SK-MEL-5 (cell line): ENCODE data around the gene SLC4A1. TPM values are rescaled to one million over a fixed set of nuclear protein-coding genes. Genes with fewer than 3 reads are reported as not detected.

Experiments
- DNase-seq: peaks from one replicate; pipeline ENCODE4 v3.0.0-alpha.2; 2016; ENCODE audit warnings: low read depth, low spot score
- in situ Hi-C: cut with HindIII; loops from 2 replicates; pipeline ENCODE4 v1.10.0; 2016; ENCODE audit warnings: low sequenced_read_pairs, high pct_unique_total_duplicates, low pct_unique_long_range_greater_than_20kb
- total RNA-seq: library from RNA; depleted of rRNA; stranded (reverse); fragments of >200 nt; shearing (Covaris generic); gene quantifications from 2 replicates; pipeline ENCODE4 v1.2.3, GENCODE V29; 2014

Gene SLC4A1
- total RNA-seq, 1 experiment from 2014 or later, result 0.05 TPM

GRCh38 chr17:44236444-44236991, 31.4 kb downstream of the SLC4A1 start:
- in situ Hi-C loops, result no loop called here
- DNase-seq, result no peak

DNA sequence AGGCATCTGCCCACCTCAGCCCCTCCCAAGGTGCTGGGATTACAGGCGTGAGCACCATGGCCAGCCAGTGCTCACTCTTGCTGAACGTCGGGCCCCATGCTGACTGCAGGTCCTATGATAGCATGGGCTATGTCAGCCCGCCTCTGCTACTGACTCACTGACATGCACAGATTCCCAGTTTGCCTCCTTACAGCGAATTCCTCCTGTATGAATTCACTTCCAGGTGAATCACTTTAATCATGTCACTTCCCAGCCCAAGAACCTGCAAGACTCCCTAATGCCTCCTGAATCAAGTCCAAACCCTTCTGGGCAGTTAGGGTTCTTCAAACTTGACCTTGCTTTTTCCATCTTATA, 32.4 kb downstream of the SLC4A1 start:
- DNase-seq, result no peak
- in situ Hi-C loops, result no loop called here

GRCh38 chr17:44233582-44233981, 34.4 kb downstream of the SLC4A1 start:
- no peak for DNase-seq
- in situ Hi-C loops, result no loop called here

DNA sequence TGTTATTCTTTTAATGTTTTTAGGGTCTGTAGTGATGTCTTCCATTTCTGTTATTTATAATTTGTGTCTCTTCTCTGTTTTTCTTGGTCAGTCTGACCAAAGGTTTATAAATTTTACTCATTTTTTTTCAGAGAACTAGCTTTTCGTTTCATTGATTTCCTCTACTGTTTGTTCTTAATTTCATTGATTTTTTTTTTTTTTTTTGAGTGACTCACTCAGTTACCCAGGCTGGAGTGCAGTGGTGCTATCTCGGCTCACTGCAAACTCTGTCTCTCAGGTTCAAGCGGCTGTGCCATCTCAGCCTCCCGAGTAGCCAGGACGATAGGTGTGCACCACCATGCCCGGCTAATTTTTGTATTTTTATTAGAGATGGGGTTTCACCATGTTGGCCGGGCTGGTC, 35.9 kb downstream of the SLC4A1 start:
- in situ Hi-C loops, result no loop called here

GRCh38 chr17:44230140-44230539, 37.8 kb downstream of the SLC4A1 start:
- DNase-seq, result no peak
- in situ Hi-C loops, result no loop called here

More for the DNA sequence above, 35.9 kb downstream of the SLC4A1 start:
- DNase-seq, result no peak

DNA sequence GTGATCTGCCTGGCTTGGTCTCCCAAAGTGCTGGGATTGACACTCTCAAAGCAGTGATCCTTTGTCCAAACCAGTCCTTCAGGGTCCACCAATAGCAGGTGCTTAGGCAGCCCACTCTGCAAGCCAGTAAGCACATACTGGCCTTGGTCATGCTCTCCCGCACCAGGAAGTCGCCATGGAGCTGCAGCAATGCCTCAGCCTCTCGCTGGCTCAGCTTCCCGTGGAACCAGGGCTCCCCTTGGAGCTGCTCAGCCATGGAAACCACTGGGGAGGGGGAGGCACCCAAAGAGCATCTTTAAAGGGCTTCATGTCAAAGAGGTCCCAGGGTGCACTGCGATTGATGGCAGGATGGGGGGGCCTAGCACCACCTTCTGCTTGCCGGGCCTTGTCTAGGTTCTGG, 38.8 kb downstream of the SLC4A1 start:
- in situ Hi-C loops, result no loop called here
- no peak for DNase-seq

DNA sequence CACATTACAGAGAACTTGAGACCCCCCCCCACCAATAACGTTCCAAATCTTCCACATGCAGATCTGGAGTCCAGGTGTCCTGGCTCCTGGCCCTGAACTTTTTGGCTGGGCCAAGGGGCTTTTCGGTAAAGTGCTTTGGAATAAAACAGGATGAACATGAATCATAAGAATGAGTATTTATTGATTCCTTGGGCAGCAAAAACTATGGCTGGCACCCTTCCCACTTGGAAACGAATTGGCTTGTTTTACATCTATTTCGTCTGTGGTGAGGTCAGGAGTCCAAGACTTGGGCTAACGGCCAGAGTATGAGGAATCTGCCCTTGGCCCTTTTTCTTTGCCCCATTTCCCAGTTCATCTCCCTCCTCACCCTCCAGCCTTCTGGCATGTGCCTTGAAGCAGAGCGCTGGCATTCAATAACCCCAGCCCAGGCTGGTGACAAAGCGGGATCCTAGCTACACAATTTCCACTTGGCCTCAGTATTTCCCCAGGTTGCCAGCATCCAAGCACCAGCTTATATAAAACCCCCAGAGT, 44.3 kb downstream of the SLC4A1 start:
- peak; percentile 42 for DNase-seq
- in situ Hi-C loops, result no loop called here

DNA sequence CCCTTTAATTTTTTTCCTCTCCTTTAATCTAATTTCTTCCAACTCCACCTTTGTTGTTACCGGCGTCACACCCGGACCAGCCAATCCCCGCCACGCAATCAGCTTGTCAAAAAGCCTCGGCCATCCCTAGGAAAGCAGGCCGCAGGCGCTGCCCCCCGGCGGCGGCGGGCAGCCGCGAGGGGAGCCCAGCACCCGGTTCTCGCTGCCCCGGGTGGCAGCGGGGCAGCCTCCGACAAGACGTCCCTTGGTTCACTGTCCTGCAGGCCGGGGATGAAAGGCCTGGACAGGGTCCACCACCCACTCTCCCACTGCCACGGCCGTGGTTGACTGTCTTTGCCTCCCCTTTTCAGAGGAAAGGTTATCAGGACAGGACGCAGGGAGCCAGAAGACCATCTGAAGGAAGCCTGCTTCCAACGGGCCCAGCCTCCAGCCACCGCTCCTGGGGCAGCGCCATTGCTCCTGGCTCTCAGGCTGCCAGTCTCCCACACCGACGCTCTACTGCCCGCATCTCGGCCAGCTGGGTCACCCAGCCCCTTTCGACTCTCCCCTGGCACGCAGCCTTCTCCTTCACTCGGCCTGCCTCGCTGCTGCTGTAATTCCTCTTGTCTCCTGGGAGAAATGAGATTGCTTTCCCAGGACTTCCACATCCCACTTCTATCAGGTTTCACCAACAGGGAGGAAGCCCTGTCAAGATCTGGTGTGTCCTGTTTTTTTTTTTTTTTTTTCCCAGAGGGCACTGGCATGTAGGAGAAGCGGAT, 45.6 kb downstream of the SLC4A1 start:
- in situ Hi-C loops, result no loop called here

GRCh38 chr17:44221862-44222111, 46.1 kb downstream of the SLC4A1 start:
- no peak for DNase-seq
- in situ Hi-C loops, result no loop called here

More for the DNA sequence above, 45.6 kb downstream of the SLC4A1 start:
- DNase-seq, result peak; percentile 55

DNA sequence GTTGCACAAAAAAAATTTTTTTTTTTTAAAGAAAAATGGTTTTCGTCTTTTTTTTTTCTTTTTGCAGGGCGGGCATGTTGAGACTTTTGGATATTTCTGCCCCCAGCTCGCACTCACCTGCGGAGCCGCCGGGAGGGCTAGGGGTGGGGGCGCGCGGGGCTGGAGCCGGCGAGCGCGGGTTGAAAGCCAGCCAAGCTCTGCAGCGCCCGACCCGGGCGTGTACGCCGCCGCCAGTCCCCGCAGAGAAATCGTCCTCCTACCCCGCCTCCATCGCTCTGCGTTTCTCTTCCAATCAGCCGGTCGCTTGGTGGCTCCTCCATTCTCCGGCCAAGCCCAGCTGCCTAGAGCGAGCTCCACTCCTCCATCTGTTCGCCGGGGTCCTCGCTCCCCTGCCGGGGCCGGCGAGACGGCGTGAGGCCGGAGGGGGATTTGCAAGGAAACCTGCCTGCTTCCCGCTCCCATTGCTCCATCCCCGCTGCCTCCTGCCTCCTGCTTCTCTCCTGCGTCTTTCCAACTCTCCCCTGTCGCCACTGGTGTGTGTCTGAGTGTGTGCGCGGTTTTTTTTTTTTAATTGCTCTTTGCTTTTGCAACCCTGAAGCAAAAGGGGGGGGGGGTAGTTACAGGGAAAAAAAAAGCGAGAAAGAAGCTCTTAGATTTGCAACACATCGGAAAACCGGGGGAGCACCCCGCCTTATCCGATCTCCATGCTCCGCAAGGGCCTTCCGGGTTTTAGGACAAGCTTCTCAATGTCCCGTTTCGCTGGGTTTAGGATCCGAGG, 46.7 kb downstream of the SLC4A1 start:
- in situ Hi-C loops, result no loop called here
- DNase-seq, result peak; percentile 67

DNA sequence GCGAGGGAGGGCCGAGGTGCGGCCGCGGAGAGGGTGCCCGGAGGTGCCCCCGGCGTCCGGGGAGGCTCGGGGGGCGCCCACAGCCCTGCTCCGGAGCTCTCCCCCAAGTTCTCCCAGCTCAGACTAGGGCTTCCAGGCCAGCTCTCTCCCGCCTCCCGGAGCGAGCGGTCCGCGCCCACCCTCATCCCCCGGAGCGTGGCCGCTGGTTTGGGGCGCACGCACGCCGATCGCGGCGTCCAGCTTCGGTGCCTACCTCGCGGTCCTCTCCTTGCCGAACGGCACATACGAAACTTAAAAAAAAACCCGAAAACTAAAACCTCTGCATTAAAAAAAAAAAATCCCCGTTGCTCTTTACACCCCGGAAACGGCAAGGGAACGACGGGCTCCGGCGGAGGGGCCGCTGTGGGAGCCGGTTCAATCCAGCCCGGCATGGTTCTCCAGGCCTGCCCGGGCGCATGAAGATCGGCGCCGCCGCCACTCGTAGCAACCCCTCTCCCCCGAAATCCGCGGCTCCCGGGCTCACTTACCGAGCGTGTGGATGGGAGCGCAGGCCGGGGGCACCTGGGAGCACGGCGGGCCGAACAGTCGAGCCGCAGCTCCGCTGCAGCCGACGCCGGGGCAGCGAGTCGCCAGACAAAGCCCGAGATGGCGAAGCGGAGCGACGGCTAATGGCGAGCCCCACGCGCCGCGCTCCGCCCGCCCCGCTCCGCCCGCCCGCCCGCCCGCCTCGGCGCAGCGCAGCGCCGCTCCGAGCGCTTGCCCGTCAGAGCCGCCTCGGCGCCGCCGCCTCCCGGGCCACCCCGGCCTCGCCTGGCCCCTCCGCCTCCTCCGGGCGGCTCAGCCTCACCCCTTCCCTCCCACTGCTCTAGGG, 47.5 kb downstream of the SLC4A1 start:
- in situ Hi-C loops, result no loop called here
- DNase-seq, result peak; percentile 34

DNA sequence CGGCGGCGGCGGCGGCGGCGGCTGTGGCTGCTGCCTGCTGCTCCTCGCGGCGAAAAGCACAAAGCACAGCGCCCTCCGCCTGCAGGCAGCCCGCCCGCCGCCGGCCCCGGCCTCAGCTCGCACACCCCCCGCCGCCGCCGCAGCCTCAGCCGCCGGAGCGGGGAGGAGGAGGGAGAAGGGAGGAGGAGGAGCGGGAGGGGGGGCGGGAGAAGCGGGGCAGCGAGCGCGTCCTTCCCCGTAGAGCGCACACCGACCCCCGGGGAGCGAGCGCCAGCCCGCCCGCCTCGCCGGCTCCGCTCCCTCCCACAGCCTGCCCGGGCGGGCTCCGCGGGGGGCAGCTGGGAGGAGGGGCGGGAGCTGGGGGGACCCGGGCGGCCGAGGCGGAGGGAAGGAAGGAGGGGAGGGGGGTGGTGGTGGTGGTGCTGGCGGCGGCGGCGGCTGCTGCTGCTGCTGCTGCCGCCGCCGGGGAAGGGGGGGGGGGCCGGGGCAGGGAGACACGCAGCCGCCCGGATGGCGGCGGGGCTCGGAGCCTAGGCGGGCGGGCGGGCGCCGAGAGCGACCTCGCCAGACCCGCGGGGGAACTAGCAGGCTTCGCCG, 48.2 kb downstream of the SLC4A1 start, which contains the start of gene UBTF:
Gene UBTF, minus strand, starts transcription at position 60 of the 597 bp plus-strand sequence. CDS start 1,446 bp downstream, outside the sequence.
- in situ Hi-C loops, result no loop called here
- peak; percentile 47 for DNase-seq

GRCh38 chr17:44219108-44219615, 48.8 kb downstream of the SLC4A1 start:
- in situ Hi-C loops, result no loop called here
- peak; percentile 65 for DNase-seq

DNA sequence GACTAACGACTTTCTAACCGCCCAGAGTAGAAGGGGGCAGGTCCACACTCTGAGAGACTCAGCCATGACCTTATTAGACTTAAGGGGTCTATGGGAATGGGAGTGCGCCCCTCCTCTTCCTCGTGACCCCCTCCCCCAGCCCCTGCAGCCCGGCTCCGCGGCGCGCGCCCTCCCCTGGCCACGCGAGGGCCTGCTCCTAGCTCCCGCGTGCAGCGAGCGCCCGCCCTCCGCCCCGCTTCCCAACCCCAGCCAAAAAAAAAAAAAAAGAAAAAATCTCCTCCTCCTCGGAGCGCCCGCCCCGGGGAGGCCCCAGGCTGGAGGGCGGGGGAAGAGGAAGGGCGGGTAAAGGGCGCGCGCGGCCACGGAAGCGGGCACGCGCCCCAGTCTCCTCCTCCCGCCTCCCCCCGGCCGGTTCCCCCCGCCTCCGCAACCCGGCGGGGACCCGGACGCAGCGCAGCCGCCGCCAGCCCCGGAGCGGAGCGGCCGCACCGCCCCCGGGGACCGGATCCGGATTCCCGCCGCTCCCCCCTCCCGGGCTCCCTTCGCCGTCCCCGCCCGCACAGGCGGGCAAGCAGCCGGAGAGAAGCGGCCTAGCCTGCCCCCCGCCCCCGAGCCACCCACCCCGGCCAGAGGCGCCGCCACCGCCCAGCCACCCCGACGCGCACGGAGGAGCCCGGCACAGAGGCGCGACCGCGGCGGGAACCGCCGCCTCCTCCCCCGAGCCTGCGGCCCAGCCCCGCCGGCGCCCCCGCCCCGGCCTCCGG, 49.4 kb downstream of the SLC4A1 start:
- in situ Hi-C loops, result no loop called here

DNA sequence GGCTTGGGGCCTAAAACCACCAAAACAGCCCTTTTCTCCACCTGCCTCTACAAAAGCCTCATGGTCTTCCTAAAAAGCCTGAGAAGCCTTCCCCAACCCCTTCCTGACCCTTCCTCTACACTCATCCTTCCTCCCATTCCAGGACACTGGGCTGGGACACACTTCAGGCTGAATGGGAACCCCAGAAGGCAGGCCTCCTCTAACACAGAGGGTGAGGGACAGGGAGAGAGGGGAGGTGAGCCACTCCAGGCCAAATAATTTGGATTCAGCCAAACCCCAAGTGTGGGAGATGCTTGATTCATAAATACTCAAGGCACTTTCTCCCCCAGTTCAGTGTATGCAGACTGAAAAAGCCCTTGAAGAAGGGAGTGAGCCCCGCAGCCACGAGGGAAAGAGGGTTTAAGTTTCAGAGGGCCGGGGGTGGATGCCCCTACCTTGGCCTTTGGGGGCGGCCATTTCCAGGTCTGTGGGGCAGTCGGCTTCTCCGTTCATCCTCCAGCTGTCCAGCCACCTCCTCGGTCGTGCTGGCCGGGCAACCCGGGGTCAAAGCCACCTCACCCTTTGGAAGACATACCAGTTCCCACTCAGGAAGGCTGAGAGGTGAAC, 50.1 kb downstream of the SLC4A1 start:
- in situ Hi-C loops, result no loop called here
- no peak for DNase-seq

More for the DNA sequence above, 49.4 kb downstream of the SLC4A1 start:
- peak; percentile 92 for DNase-seq

- DNase-seq, result no peak
- in situ Hi-C loops, result no loop called here
These were observed 51.2 kb downstream of the SLC4A1 start for GRCh38 chr17:44216694-44217093.
